Measurements from ENCODE around the gene HS3ST6.

GRCh38 chr16:1890708-1891050 is 27.5 kb downstream of the HS3ST6 start:
- no peak for TF ChIP-seq KDM5B (CRISPR knock-in tag; IDR thresholded peaks at IDR 0.05; ENCODE audit: borderline replicate concordance)
- no peak for TF ChIP-seq ZFP37 (CRISPR knock-in tag; IDR thresholded peaks at IDR 0.05; ENCODE audit: borderline replicate concordance)
- TF ChIP-seq ZBTB38 (CRISPR knock-in tag; IDR thresholded peaks at IDR 0.05): no peak
- TF ChIP-seq ERF (CRISPR knock-in tag; IDR thresholded peaks at IDR 0.05): no peak
- no peak for TF ChIP-seq ZNF660 (CRISPR knock-in tag; IDR thresholded peaks at IDR 0.05; ENCODE audit: borderline replicate concordance, low read depth)
- no peak for TF ChIP-seq KAT7 (CRISPR knock-in tag; IDR thresholded peaks at IDR 0.05; ENCODE audit: borderline replicate concordance)
- no peak for TF ChIP-seq ZNF749 (CRISPR knock-in tag; IDR thresholded peaks at IDR 0.05; ENCODE audit: borderline replicate concordance)
- no peak for TF ChIP-seq FOXJ3 (CRISPR knock-in tag; IDR thresholded peaks at IDR 0.05; ENCODE audit: borderline replicate concordance)
- TF ChIP-seq IRF2 (CRISPR knock-in tag; IDR thresholded peaks at IDR 0.05): no peak
- TF ChIP-seq ZBTB2 (CRISPR knock-in tag; IDR thresholded peaks at IDR 0.05; ENCODE audit: low read depth): no peak
- TF ChIP-seq TBP (CRISPR knock-in tag; IDR thresholded peaks at IDR 0.05): no peak
